BLaER1 (cell line): ENCODE measurements around the gene DPH2.

Experiments
- H3K27ac ChIP-seq: shearing (Covaris generic); formaldehyde crosslinking; 2 replicates; pipeline ENCODE4 v1.8.1; 2022
- H3K27me3 ChIP-seq: shearing (Covaris generic); formaldehyde crosslinking; 2 replicates; pipeline ENCODE4 v1.8.1; 2022
- H3K36me3 ChIP-seq: shearing (Covaris generic); formaldehyde crosslinking; 2 replicates; pipeline ENCODE4 v1.8.1; 2022
- H3K4me1 ChIP-seq: shearing (Covaris generic); formaldehyde crosslinking; 2 replicates; pipeline ENCODE4 v1.8.1; 2022
- H3K4me2 ChIP-seq: shearing (Covaris generic); formaldehyde crosslinking; 2 replicates; pipeline ENCODE4 v1.8.1; 2022
- H3K4me3 ChIP-seq: shearing (Covaris generic); formaldehyde crosslinking; 2 replicates; pipeline ENCODE4 v1.8.1; 2022
- H3K9ac ChIP-seq: shearing (Covaris generic); formaldehyde crosslinking; 2 replicates; pipeline ENCODE4 v1.8.1; 2022
- H3K9me3 ChIP-seq: shearing (Covaris generic); formaldehyde crosslinking; 2 replicates; pipeline ENCODE4 v1.8.1; 2022
- H4K20me1 ChIP-seq: shearing (Covaris generic); formaldehyde crosslinking; 2 replicates; pipeline ENCODE4 v1.8.1; 2022
- Cebpa-rat ChIP-seq: shearing (Covaris generic); IDR thresholded peaks from 2 replicates; pipeline ENCODE4 v1.8.1; 2022

DPH2 gene

GRCh38 chr1:44008259-44008658 lies 38.4 kb downstream of the DPH2 start:
- H3K27me3 ChIP-seq = no peaks in the 10 kb centered on the region
- H4K20me1 ChIP-seq = no peaks in the 10 kb centered on the region
- H3K4me2 ChIP-seq = no peak overlapping the region
- H3K36me3 ChIP-seq = no peaks in the 10 kb centered on the region; the same call in 1 of the 2 replicates
- H3K4me1 ChIP-seq = peaks cover 32% of the 10 kb centered on the region
- no peak overlapping the region for H3K9ac ChIP-seq
- no peak for TF ChIP-seq Cebpa-rat
- no peak overlapping the region for H3K4me3 ChIP-seq
- H3K27ac ChIP-seq = no peak overlapping the region
- no peaks in the 10 kb centered on the region for H3K9me3 ChIP-seq

- Histone ChIP-seq H3K9ac (no peak overlapping the region), H3K4me2 (peak overlapping the region; percentile 54), H3K4me1 (peaks cover 34% of the 10 kb centered on the region), H3K27me3 (no peaks in the 10 kb centered on the region), H3K4me3 (no peak overlapping the region), H3K9me3 (no peaks in the 10 kb centered on the region), H3K27ac (0 out of 2 replicates have a peak overlapping the region, but pooled peaks have one; percentile 18), H3K36me3 (no peaks in the 10 kb centered on the region; the same call in 1 of the 2 replicates), H4K20me1 (no peaks in the 10 kb centered on the region)
- no peak for TF ChIP-seq Cebpa-rat
These were observed 41.2 kb downstream of the DPH2 start for GRCh38 chr1:44010935-44011471.

GRCh38 chr1:44012404-44012803 lies 42.6 kb downstream of the DPH2 start:
- peaks cover 34% of the 10 kb centered on the region for H3K4me1 ChIP-seq

GRCh38 chr1:44012941-44013609 lies 43.3 kb downstream of the DPH2 start:
- no peak for TF ChIP-seq Cebpa-rat
- Histone ChIP-seq H4K20me1 (no peaks in the 10 kb centered on the region), H3K27ac (no peak overlapping the region), H3K9ac (0 out of 2 replicates have a peak overlapping the region, but pooled peaks have one; percentile 29), H3K4me1 (peaks cover 34% of the 10 kb centered on the region), H3K27me3 (no peaks in the 10 kb centered on the region), H3K4me2 (peak overlapping the region; percentile 54), H3K36me3 (no peaks in the 10 kb centered on the region; the same call in 1 of the 2 replicates), H3K4me3 (no peak overlapping the region), H3K9me3 (no peaks in the 10 kb centered on the region)

More at GRCh38 chr1:44012404-44012803, 42.6 kb downstream of the DPH2 start:
- Histone ChIP-seq H3K4me2 (peak overlapping the region; percentile 54), H4K20me1 (no peaks in the 10 kb centered on the region), H3K27ac (no peak overlapping the region), H3K27me3 (no peaks in the 10 kb centered on the region), H3K9ac (no peak overlapping the region), H3K4me3 (no peak overlapping the region), H3K36me3 (no peaks in the 10 kb centered on the region; the same call in 1 of the 2 replicates), H3K9me3 (no peaks in the 10 kb centered on the region)
- no peak for TF ChIP-seq Cebpa-rat

- peak overlapping the region; percentile 54; the same call in 1 of the 2 replicates for H3K4me2 ChIP-seq
- H3K9me3 ChIP-seq = no peaks in the 10 kb centered on the region
- H4K20me1 ChIP-seq = no peaks in the 10 kb centered on the region
- peaks cover 34% of the 10 kb centered on the region for H3K4me1 ChIP-seq
- TF ChIP-seq Cebpa-rat = no peak
- H3K4me3 ChIP-seq = no peak overlapping the region
- no peak overlapping the region for H3K9ac ChIP-seq
- H3K27me3 ChIP-seq = no peaks in the 10 kb centered on the region
- no peak overlapping the region for H3K27ac ChIP-seq
- no peaks in the 10 kb centered on the region; the same call in 1 of the 2 replicates for H3K36me3 ChIP-seq
These were observed 44.1 kb downstream of the DPH2 start for GRCh38 chr1:44013949-44014348.

- no peak overlapping the region for H3K4me3 ChIP-seq
These were observed 44.7 kb downstream of the DPH2 start for GRCh38 chr1:44014365-44015104.

GRCh38 chr1:44015206-44015605 lies 45.4 kb downstream of the DPH2 start:
- Histone ChIP-seq H3K27ac (no peak overlapping the region), H3K4me2 (no peak overlapping the region), H4K20me1 (no peaks in the 10 kb centered on the region), H3K27me3 (no peaks in the 10 kb centered on the region), H3K9ac (no peak overlapping the region), H3K4me3 (no peak overlapping the region), H3K4me1 (peaks cover 34% of the 10 kb centered on the region), H3K9me3 (no peaks in the 10 kb centered on the region), H3K36me3 (no peaks in the 10 kb centered on the region)
- no peak for TF ChIP-seq Cebpa-rat

More at GRCh38 chr1:44014365-44015104, 44.7 kb downstream of the DPH2 start:
- no peak overlapping the region for H3K9ac ChIP-seq
- no peaks in the 10 kb centered on the region for H3K27me3 ChIP-seq
- H4K20me1 ChIP-seq = no peaks in the 10 kb centered on the region
- no peaks in the 10 kb centered on the region; the same call in 1 of the 2 replicates for H3K36me3 ChIP-seq
- H3K27ac ChIP-seq = no peak overlapping the region
- TF ChIP-seq Cebpa-rat = no peak
- H3K4me2 ChIP-seq = no peak overlapping the region
- peaks cover 34% of the 10 kb centered on the region for H3K4me1 ChIP-seq
- H3K9me3 ChIP-seq = no peaks in the 10 kb centered on the region

GRCh38 chr1:44016041-44016889 lies 46.5 kb downstream of the DPH2 start:
- Histone ChIP-seq H3K27ac (no peak overlapping the region), H3K36me3 (no peaks in the 10 kb centered on the region), H3K9me3 (no peaks in the 10 kb centered on the region), H4K20me1 (no peaks in the 10 kb centered on the region), H3K4me3 (no peak overlapping the region), H3K4me2 (no peak overlapping the region), H3K27me3 (no peaks in the 10 kb centered on the region), H3K9ac (no peak overlapping the region), H3K4me1 (peaks cover 30% of the 10 kb centered on the region)
- TF ChIP-seq Cebpa-rat = no peak

- Histone ChIP-seq H3K9me3 (no peaks in the 10 kb centered on the region), H3K4me2 (no peak overlapping the region), H3K27me3 (no peaks in the 10 kb centered on the region), H3K27ac (no peak overlapping the region), H3K36me3 (no peaks in the 10 kb centered on the region), H3K9ac (no peak overlapping the region), H3K4me3 (no peak overlapping the region), H4K20me1 (no peaks in the 10 kb centered on the region), H3K4me1 (peaks cover 23% of the 10 kb centered on the region)
- TF ChIP-seq Cebpa-rat = no peak
These were observed 47.1 kb downstream of the DPH2 start for GRCh38 chr1:44016890-44017400.
